NB4 (cell line): Measurements from ENCODE around the gene AKT3.

Source experiments
- DNase-seq: peaks from one replicate; pipeline ENCODE4 v3.0.0; 2010; ENCODE audit warnings: low read depth
- H3K4me3 ChIP-seq: one replicate; pipeline ENCODE4 v1.5.1; 2011; ENCODE audit warnings: mild to moderate bottlenecking, low read depth, low read length, moderate library complexity
- CTCF ChIP-seq: IDR thresholded peaks from one replicate; pipeline ENCODE4 v1.5.1; 2012; ENCODE audit warnings: low read depth, low read length
- MAX ChIP-seq: IDR thresholded peaks from 2 replicates; pipeline ENCODE4 v1.6.1; 2011; ENCODE audit warnings: low read depth, low read length
- MYC ChIP-seq: IDR thresholded peaks from 2 replicates; pipeline ENCODE4 v1.6.1; 2011; ENCODE audit warnings: low read depth, low read length
- POLR2A ChIP-seq: IDR thresholded peaks from 2 replicates; pipeline ENCODE4 v1.6.1; 2011; ENCODE audit warnings: mild to moderate bottlenecking; ENCODE audit not compliant: insufficient read length; ENCODE audit errors: extremely low read depth

The AKT3 gene

DNA sequence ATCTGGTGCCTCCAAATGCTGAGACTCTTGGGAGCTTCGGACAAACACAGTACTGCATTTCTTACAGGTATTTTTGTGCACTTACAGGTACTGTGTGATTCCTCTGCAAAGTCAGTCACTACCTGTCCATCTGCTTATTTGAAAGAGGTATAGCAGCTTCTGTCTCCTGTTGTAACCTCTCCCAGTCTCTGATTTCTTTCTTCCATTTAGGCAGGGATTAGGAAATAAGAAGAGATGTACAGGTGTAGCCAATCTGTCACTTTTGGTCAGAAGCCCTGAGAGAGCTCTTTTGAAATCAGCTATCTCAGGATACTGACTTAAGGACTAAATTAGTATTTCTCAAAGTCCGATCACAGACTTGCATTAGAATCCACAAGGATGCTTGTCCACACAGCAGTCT is 54.0 kb downstream of the AKT3 start:
- no peak overlapping the region for H3K4me3 ChIP-seq
- TF ChIP-seq MYC (no peak), CTCF (no peak), POLR2A (no peak), MAX (no peak)
- DNase-seq: no peak

DNA sequence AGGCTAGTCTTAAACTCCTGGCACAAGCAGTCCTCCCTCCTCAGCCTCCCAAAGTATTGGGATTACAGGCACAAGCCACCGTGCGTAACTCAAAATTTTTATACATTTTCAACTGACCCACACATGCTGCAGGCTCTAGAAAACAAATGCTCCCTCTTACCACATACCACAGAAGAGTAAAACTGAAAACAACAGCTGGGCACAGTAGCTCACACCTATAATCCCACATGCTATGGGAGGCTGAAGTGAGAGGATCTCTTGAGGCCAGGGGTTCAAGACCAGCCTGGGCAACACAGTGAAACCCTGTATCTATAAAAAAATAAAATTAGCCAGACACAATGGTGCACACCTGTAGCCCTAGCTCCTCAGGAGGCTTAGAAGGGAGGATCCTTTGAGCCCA is 56.7 kb downstream of the AKT3 start:
- no peak for DNase-seq
- TF ChIP-seq CTCF (no peak), POLR2A (no peak), MAX (no peak), MYC (no peak)
- no peak overlapping the region for H3K4me3 ChIP-seq

- TF ChIP-seq CTCF (no peak), MAX (no peak), POLR2A (no peak), MYC (no peak)
- H3K4me3 ChIP-seq: no peak overlapping the region
- no peak for DNase-seq
These were observed 57.2 kb downstream of the AKT3 start for GRCh38 chr1:243792891-243793290.

DNA sequence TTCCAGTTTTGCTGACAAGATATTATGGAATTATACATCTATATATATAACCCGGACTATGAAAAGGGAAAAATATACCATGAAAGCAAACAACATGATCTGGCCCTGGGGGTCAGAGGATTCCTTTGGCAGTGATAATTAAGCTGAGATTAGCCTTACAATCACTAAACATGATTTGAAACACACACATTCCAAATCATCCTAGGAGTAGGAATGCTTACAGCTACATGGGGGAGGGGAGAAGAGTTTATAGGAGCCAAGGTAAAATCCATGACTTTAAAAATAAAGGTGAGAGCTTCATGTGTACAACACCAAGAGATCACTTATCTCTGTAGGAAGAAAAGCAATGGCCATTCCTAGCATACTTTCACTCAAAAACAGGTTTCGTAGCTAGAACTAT is 57.6 kb downstream of the AKT3 start:
- DNase-seq: no peak
- H3K4me3 ChIP-seq: no peak overlapping the region
- TF ChIP-seq POLR2A (no peak), CTCF (no peak), MAX (no peak), MYC (no peak)

DNA sequence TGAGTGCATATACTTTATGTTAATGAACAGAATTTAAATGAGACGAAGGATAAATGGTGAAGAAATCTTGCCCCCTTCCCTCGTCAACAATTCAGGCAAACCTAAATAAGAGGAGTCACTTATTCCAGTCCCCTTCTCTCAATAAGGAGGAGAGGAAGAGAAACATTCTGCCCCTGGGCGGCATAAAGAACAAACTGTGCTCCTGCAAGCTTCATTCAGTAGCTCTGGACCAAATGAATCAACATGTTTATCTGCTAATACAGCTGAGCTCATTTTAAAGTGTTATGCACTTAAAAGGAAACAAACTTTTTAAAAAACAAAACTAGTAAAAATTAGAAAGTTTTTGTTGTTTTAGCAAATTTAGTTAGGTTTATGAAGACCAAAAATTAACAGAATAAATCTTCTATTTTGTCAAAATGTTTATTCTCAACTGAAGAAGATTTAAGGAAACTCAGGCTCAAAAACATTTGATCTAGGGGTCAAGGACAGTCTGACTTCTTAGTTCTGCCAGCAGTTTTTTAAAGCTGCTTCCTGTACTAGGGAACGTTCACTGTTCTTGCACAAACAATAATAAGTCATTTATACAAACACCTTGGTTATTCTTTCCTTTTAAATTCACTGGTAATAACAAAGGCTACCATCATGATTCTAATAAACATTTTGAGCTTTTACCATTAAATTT is 58.3 kb downstream of the AKT3 start:
- no peak overlapping the region for H3K4me3 ChIP-seq
- TF ChIP-seq POLR2A (no peak), MYC (no peak), MAX (no peak), CTCF (no peak)
- no peak for DNase-seq
